Psoas muscle (tissue), 8 donors: ENCODE results near the gene RRP1. TPM values are rescaled to one million over a fixed set of nuclear protein-coding genes. Genes with fewer than 3 reads are reported as not detected.

ENCODE experiments used
- ATAC-seq, 4 donors: fragments of 200-7000 bp; cut with Tn5 transposase; one replicate each; pipeline ENCODE4 v1.9.1; 2020; ENCODE audit warnings: moderate library complexity in 3 of 4, mild to moderate bottlenecking in 2 of 4
- DNase-seq, 2 donors: peaks; one replicate each; pipeline ENCODE4 v3.0.0-alpha.2; 2020
- H3K27ac ChIP-seq: fragments of 200-600 bp; one replicate; pipeline ENCODE4 v1.8.0; 2022
- H3K27me3 ChIP-seq, 3 donors: fragments of 200-600 bp in 1 of 3; one replicate each; pipeline versions ENCODE4 v1.6.1 to v1.8.0; 2013 to 2022; ENCODE audit warnings: low read length in 2 of 3, mild to moderate bottlenecking in 2 of 3, moderate library complexity in 1 of 3; ENCODE audit not compliant: insufficient read depth in 3 of 3
- H3K36me3 ChIP-seq, 2 donors: fragments of 200-600 bp in 1 of 2; one replicate each; pipeline versions ENCODE4 v1.6.1 to v1.8.0; 2013 to 2022; ENCODE audit warnings: low read depth in 1 of 2, mild to moderate bottlenecking in 1 of 2, moderate library complexity in 1 of 2; ENCODE audit not compliant: insufficient read depth in 1 of 2
- H3K4me1 ChIP-seq: fragments of 200-600 bp; one replicate; pipeline ENCODE4 v1.8.0; 2022
- H3K4me3 ChIP-seq: fragments of 200-600 bp; one replicate; pipeline ENCODE4 v1.8.0; 2022; ENCODE audit warnings: mild to moderate bottlenecking
- H3K9me3 ChIP-seq: fragments of 200-600 bp; one replicate; pipeline ENCODE4 v1.8.0; 2022
- CTCF ChIP-seq: fragments of 200-600 bp; IDR thresholded peaks from one replicate; pipeline ENCODE4 v1.8.0; 2022; ENCODE audit warnings: antibody characterized with exemption
- WGBS, 3 donors: extraction: QIAGEN DNeasy Blood & Tissue Kit; methylation state at CpG; one replicate each; pipeline versions ENCODE4 v1.1.6 to v1.1.7; 2013; 5-methylcytosine and 5-hydroxymethylcytosine counted together
- intact Hi-C, 2 donors: fragments of 100-400 bp; cut with DNase I; formaldehyde crosslinking; loops; one replicate each; pipeline versions ENCODE4 v1.11.0 to v1.14.2; 2022
- polyA plus RNA-seq, 3 donors: library from polyadenylated mRNA; stranded (reverse); fragments of 200-250 nt; gene quantifications; one replicate each; pipeline ENCODE4 v1.2.3, GENCODE V29; 2013
- total RNA-seq, 4 donors: library from RNA; stranded (reverse); fragmentation: NEBNext Ultra II Directional in 2 of 4; extraction: Animal tissue kit (Norgen Biotek cat#: 25700) in 2 of 4; gene quantifications; one replicate each; pipeline versions ENCODE4 v1.2.1 to v1.2.4, GENCODE V29; 2021 to 2023
- donor health status: healthy with polysubstance abuse.
- donor health status: DM: no; HTN: no; CAD: no; lungs with moderate emphysema.
- donor health status: Bipolar disorder and iron deficiency.
- donor health status: healthy.
- donor health status: DM: yes; HTN: yes; CAD: no.
- donor health status: DM: no; HTN: no; CAD: no.
- donor health status: DM: no; HTN: no; CAD: no.
- donor health status: DM: yes; HTN: yes; CAD: no.

The RRP1 gene
- total and polyA plus RNA-seq, 7 donors, result 9.5 to 29.7 (median 18.9) TPM

GRCh38 chr21:43769325-43769958 lies 19.9 kb upstream of the RRP1 start:
- Histone ChIP-seq H3K27ac (no peak overlapping the region), H3K9me3 (no peaks in the 10 kb centered on the region), H3K27me3 (no peaks in the 10 kb centered on the region), H3K4me1 (no peaks in the 10 kb centered on the region), H3K4me3 (no peak overlapping the region), H3K36me3 (peaks cover 2 to 22% of the 10 kb centered on the region in 2 donors)
- DNase-seq (no peak), ATAC-seq (no peak)
- intact Hi-C loops, result no loop called here
- 91 to 92% (median 92%) methylated on average over 11 of the region's 11 CpGs for WGBS, 3 donors
- TF ChIP-seq CTCF, result no peak

- Histone ChIP-seq H3K27me3 (no peaks in the 10 kb centered on the region), H3K36me3 (peaks cover 2 to 25% of the 10 kb centered on the region in 2 donors), H3K9me3 (no peaks in the 10 kb centered on the region), H3K4me3 (no peak overlapping the region), H3K27ac (no peak overlapping the region), H3K4me1 (peaks cover 4% of the 10 kb centered on the region)
- DNase-seq, result peak in 1 of 2 donors; percentile 46
- intact Hi-C loops, result no loop called here
- 73 to 75% (median 74%) methylated on average over 21 of the region's 21 CpGs for WGBS, 3 donors
- no peak for TF ChIP-seq CTCF
- no peak for ATAC-seq
These were observed 19.2 kb upstream of the RRP1 start for GRCh38 chr21:43770066-43770655.

- ATAC-seq (no peak), DNase-seq (peak in 1 of 2 donors; percentile 52)
- 70 to 72% (median 72%) methylated on average over 13 of the region's 13 CpGs for WGBS, 3 donors
- peaks cover 2 to 25% of the 10 kb centered on the region in 2 donors for H3K36me3 ChIP-seq
- no peaks in the 10 kb centered on the region for H3K9me3 ChIP-seq
- TF ChIP-seq CTCF, result no peak
- H3K27me3 ChIP-seq, result no peaks in the 10 kb centered on the region
- H3K4me3 ChIP-seq, result no peak overlapping the region
- H3K4me1 ChIP-seq, result peaks cover 7% of the 10 kb centered on the region
- intact Hi-C loops, result no loop called here
- no peak overlapping the region for H3K27ac ChIP-seq
These were observed 18.1 kb upstream of the RRP1 start for GRCh38 chr21:43771199-43771675.

GRCh38 chr21:43771698-43772424 lies 17.5 kb upstream of the RRP1 start:
- H3K27me3 ChIP-seq, result no peaks in the 10 kb centered on the region
- H3K36me3 ChIP-seq, result peaks cover 2 to 25% of the 10 kb centered on the region in 2 donors
- WGBS, 3 donors, result 81 to 84% (median 81%) methylated on average over 13 of the region's 13 CpGs
- intact Hi-C loops, result no loop called here
- DNase-seq (no peak), ATAC-seq (no peak)
- H3K27ac ChIP-seq, result no peak overlapping the region
- TF ChIP-seq CTCF, result no peak
- H3K9me3 ChIP-seq, result no peaks in the 10 kb centered on the region
- H3K4me1 ChIP-seq, result peaks cover 7% of the 10 kb centered on the region
- no peak overlapping the region for H3K4me3 ChIP-seq
